Neutrophil (primary cell): ENCODE data around the gene WDR6.

Source experiments
- H3K27ac ChIP-seq: fragments of 200-600 bp; sonication (generic); 2 replicates; pipeline ENCODE4 v1.5.1; 2016; ENCODE audit warnings: mild to moderate bottlenecking, moderate library complexity
- H3K27me3 ChIP-seq: fragments of 200-600 bp; sonication (generic); 2 replicates; pipeline ENCODE4 v1.6.0; 2016; ENCODE audit warnings: mild to moderate bottlenecking
- H3K36me3 ChIP-seq: fragments of 200-600 bp; sonication (generic); 2 replicates; pipeline ENCODE4 v1.5.1; 2017
- H3K4me1 ChIP-seq, 2 experiments: fragments of 200-600 bp in 1 of 2; sonication (generic) in 1 of 2; 1 replicate in 1 of 2; 2 replicates in 1 of 2; pipeline versions ENCODE4 v1.5.1 to v1.6.1; 2013 to 2016; ENCODE audit warnings: low read depth in 1 of 2, low read length in 1 of 2, mild to moderate bottlenecking in 1 of 2, moderate library complexity in 1 of 2; ENCODE audit not compliant: control insufficient read depth in 1 of 2, insufficient read depth in 1 of 2
- H3K4me3 ChIP-seq, 2 experiments: fragments of 200-600 bp in 1 of 2; sonication (generic) in 1 of 2; 1 replicate in 1 of 2; 2 replicates in 1 of 2; pipeline ENCODE4 v1.5.1; 2013 to 2016; ENCODE audit warnings: low read depth in 1 of 2, low read length in 1 of 2, mild to moderate bottlenecking in 1 of 2, moderate library complexity in 1 of 2
- H3K9me3 ChIP-seq: fragments of 200-600 bp; sonication (generic); 2 replicates; pipeline ENCODE4 v1.5.1; 2016
- TF ChIP-seq, protein P1 (sequence below): fragments of 200-600 bp; sonication (generic); IDR thresholded peaks from 2 replicates; pipeline ENCODE4 v1.5.1; 2016; ENCODE audit warnings: antibody characterized with exemption

WDR6 gene

DNA sequence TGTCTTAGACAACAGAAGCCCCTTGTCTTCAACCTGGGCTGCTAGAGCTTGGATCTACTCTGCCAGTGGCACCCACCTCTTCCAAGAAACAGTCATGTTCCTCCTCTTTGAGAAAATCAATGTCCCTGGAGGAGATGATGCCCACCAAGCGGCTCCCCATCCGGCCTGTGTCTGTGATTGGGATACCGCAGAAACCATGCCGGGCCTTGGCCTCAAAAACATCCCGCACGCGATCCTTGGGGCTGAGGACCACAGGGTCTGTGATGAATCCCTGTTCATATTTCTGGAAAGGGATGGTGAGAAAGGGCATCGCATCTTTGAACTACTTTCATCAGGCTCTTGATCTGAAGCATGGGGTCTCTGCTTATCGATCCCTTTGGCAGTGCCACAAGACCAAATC lies 20.4 kb downstream of the WDR6 start:
- Histone ChIP-seq H3K4me3 (no peak overlapping the region), H3K27ac (peak overlapping the region; percentile 5), H3K4me1 (peaks cover 21 to 22% of the 10 kb centered on the region in 2 experiments), H3K9me3 (no peaks in the 10 kb centered on the region), H3K36me3 (peaks cover 58% of the 10 kb centered on the region), H3K27me3 (no peaks in the 10 kb centered on the region)
- TF ChIP-seq, protein P1, sequence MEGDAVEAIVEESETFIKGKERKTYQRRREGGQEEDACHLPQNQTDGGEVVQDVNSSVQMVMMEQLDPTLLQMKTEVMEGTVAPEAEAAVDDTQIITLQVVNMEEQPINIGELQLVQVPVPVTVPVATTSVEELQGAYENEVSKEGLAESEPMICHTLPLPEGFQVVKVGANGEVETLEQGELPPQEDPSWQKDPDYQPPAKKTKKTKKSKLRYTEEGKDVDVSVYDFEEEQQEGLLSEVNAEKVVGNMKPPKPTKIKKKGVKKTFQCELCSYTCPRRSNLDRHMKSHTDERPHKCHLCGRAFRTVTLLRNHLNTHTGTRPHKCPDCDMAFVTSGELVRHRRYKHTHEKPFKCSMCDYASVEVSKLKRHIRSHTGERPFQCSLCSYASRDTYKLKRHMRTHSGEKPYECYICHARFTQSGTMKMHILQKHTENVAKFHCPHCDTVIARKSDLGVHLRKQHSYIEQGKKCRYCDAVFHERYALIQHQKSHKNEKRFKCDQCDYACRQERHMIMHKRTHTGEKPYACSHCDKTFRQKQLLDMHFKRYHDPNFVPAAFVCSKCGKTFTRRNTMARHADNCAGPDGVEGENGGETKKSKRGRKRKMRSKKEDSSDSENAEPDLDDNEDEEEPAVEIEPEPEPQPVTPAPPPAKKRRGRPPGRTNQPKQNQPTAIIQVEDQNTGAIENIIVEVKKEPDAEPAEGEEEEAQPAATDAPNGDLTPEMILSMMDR, result no peak

DNA sequence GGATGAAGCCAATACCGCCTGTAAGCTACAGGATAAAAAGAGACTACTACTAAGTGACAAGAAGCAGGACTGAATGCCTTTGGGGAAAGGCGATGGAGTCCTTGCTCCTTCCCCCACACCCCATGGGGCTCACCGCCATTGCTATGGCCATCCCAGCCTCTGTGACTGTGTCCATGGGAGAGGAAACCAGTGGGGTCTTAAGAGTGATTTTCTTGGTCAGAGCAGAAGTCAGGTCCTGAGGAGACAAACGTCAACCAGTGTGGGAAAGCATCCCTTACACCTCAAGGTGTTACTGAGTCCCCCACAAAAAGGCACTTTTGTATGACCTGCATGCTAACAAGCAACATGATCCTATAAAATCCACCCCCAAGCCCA lies 21.1 kb downstream of the WDR6 start:
- H3K27ac ChIP-seq, result no peak overlapping the region
- TF ChIP-seq, protein P1, result no peak
- peak overlapping the region; percentile 73 to 79 for H3K4me3 ChIP-seq
- H3K27me3 ChIP-seq, result no peaks in the 10 kb centered on the region
- peaks cover 15 to 16% of the 10 kb centered on the region in 2 experiments for H3K4me1 ChIP-seq
- peaks cover 61% of the 10 kb centered on the region for H3K36me3 ChIP-seq
- H3K9me3 ChIP-seq, result no peaks in the 10 kb centered on the region

DNA sequence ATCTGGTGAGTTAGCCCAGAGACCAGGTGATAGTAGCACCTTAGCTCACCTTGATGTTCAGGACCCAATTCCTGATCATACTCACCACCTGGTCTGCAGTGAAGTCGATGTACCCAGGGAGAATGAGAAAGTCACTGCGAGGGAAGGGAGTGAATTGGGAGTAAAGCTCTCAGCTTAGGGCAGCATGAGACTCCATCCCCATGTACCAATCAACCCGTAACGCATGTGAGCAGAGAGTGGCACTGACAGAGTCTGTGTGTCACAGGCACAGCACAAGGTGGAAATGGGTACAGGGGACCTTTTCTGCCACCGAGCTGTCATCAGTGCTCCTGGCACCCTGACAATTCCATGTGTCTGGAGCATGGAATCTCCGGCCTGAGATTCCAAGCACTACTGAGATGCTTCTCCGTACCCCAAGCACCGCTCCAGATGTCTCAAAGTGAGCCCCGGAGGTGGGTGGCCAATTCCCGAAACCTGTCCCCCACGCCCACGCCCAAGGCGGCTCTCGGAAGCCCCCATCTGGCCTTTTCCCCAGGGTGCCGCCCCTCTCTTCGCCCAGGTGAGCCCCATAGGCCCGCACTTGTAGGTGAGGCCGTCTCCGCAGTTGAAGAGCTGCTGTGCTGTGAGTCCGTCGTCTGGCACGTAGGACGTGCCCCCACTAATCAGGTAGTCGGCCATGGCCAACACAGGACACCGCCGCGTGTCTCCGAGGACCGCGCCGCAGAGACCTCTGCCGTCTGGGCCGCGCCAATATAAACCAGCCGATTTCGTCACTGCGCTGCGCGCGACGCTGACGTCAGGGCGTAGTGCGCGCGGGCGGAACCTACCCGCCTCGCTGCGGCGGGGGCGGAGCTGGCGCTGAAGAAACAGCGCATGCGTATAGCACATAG lies 21.7 kb downstream of the WDR6 start, which contains the start of gene IMPDH2:
Gene IMPDH2, minus strand, starts transcription at position 726 of the 890 bp plus-strand sequence. Its CDS starts 48 bp downstream, at position 678.
- Histone ChIP-seq H3K36me3 (peaks cover 62% of the 10 kb centered on the region), H3K4me1 (peaks cover 15 to 16% of the 10 kb centered on the region in 2 experiments), H3K9me3 (no peaks in the 10 kb centered on the region), H3K27me3 (no peaks in the 10 kb centered on the region), H3K4me3 (peak within 1 kb of the TSS; percentile 73 to 79), H3K27ac (peak within 1 kb of the TSS; percentile 82)
- TF ChIP-seq, protein P1, result peak; percentile 56

DNA sequence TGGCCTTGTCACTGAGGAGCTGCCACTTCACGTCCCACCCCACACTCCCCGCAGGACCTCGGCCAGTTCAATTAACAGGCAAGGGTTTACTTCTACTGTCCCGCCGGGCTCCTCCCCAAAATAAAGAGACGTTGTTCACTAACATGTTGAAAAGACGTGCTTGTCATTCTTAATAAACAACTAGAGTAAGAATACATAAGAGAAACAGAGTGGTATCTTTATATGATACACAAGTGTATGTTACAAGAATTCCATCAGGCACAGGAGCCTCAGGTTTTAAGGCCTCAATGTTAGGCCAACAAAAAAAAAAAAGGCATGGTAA lies 22.3 kb downstream of the WDR6 start:
- Histone ChIP-seq H3K27ac (peak overlapping the region; percentile 82), H3K4me1 (peaks cover 15 to 16% of the 10 kb centered on the region in 2 experiments), H3K9me3 (no peaks in the 10 kb centered on the region), H3K4me3 (peak overlapping the region; percentile 73 to 79), H3K27me3 (no peaks in the 10 kb centered on the region), H3K36me3 (peaks cover 58% of the 10 kb centered on the region)
- TF ChIP-seq, protein P1, result no peak

DNA sequence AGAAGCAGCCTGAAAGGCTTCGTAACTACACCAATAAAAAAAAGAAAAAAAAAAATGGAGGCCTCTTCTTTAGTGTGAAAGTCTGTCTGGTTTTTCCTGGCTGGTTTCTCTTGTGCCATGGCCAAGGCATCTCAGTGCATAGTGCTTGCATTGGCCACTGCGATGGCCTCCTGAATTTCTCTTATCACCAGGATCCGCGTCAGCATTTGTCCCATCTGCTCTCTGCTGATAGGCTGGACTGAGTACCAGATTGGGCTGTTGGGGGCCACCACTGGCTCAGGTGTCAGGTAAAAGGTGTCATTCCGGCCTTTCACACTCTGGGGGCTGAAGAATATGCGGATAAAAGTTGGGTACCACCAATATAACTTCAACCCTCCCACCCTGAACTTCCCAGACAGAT lies 23.1 kb downstream of the WDR6 start:
- Histone ChIP-seq H3K36me3 (peaks cover 52% of the 10 kb centered on the region), H3K27ac (peak overlapping the region; percentile 82), H3K27me3 (no peaks in the 10 kb centered on the region), H3K4me3 (no peak overlapping the region), H3K9me3 (no peaks in the 10 kb centered on the region), H3K4me1 (peaks cover 15 to 16% of the 10 kb centered on the region in 2 experiments)
- TF ChIP-seq, protein P1, result no peak
